Natural killer cell (primary cell): ENCODE data around the gene RAPGEF2. TPM values are rescaled to one million over a fixed set of nuclear protein-coding genes. Genes with fewer than 3 reads are reported as not detected.

ENCODE experiments used
- ATAC-seq, 3 donors: fragments of 150-1000 bp in 2 of 3; fragments of 200-7000 bp in 1 of 3; cut with Tn5 transposase; 1 replicate in 1 of 3; 2 replicates in 2 of 3; pipeline ENCODE4 v1.10.0; 2021; ENCODE audit warnings: mild to moderate bottlenecking in 2 of 3, moderate library complexity in 2 of 3
- DNase-seq, 2 donors: peaks; one replicate each; pipeline versions ENCODE4 v3.0.0 to v3.0.0-alpha.2; 2013 to 2021; ENCODE audit warnings: mixed read lengths in 1 of 2
- H3K27ac ChIP-seq: one replicate; pipeline ENCODE4 v1.5.1; 2013; ENCODE audit warnings: mild to moderate bottlenecking, low read length
- H3K27me3 ChIP-seq: one replicate; pipeline ENCODE4 v1.6.1; 2013; ENCODE audit warnings: low read length; ENCODE audit not compliant: control insufficient read depth, insufficient read depth
- H3K36me3 ChIP-seq: one replicate; pipeline ENCODE4 v1.6.1; 2013; ENCODE audit warnings: low read length; ENCODE audit not compliant: control insufficient read depth, insufficient read depth
- H3K4me1 ChIP-seq: one replicate; pipeline ENCODE4 v1.6.1; 2013; ENCODE audit warnings: low read length; ENCODE audit not compliant: control insufficient read depth, insufficient read depth
- H3K4me3 ChIP-seq: one replicate; pipeline ENCODE4 v1.5.1; 2013; ENCODE audit warnings: low read length
- H3K9me3 ChIP-seq: one replicate; pipeline ENCODE4 v1.6.1; 2013; ENCODE audit warnings: low read length; ENCODE audit not compliant: control insufficient read depth, insufficient read depth
- H3K27ac Mint-ChIP-seq, 2 donors: one replicate each; pipeline ENCODE4 v1.8.0; 2022; ENCODE audit warnings: mild to moderate bottlenecking in 2 of 2, mixed read lengths in 2 of 2, moderate library complexity in 1 of 2
- H3K27me3 Mint-ChIP-seq, 2 donors: one replicate each; pipeline ENCODE4 v1.8.0; 2022; ENCODE audit warnings: low read depth in 2 of 2, mixed read lengths in 2 of 2
- H3K36me3 Mint-ChIP-seq: one replicate; pipeline ENCODE4 v1.8.0; 2022; ENCODE audit warnings: mixed read lengths
- H3K4me1 Mint-ChIP-seq, 2 donors: one replicate each; pipeline ENCODE4 v1.8.0; 2022; ENCODE audit warnings: mixed read lengths in 2 of 2
- H3K4me3 Mint-ChIP-seq: one replicate; pipeline ENCODE4 v1.8.0; 2022; ENCODE audit warnings: mild to moderate bottlenecking, moderate library complexity, mixed read lengths
- H3K9me3 Mint-ChIP-seq, 2 donors: one replicate each; pipeline ENCODE4 v1.8.0; 2022; ENCODE audit warnings: mixed read lengths in 2 of 2
- CTCF ChIP-seq: fragments of 200-600 bp; IDR thresholded peaks from one replicate; pipeline ENCODE4 v1.8.0; 2022; ENCODE audit warnings: antibody characterized with exemption
- WGBS: methylation state at CpG from one replicate; pipeline ENCODE4 v1.1.7; 2013; ENCODE audit warnings: missing lambda C conversion rate; ENCODE audit not compliant: insufficient coverage; 5-methylcytosine and 5-hydroxymethylcytosine counted together
- intact Hi-C: fragments of 100-400 bp; cut with micrococcal nuclease; formaldehyde crosslinking; loops from one replicate; pipeline ENCODE4 v1.14.2; 2022
- total RNA-seq, 4 donors: library from RNA; stranded (reverse); fragments of 120-200 nt in 1 of 4; gene quantifications; one replicate each; pipeline versions ENCODE4 v1.2.3 to v1.2.4, GENCODE V29; 2013 to 2022

The RAPGEF2 gene
- total RNA-seq, 3 donors from 2014 or later (not counting 1 experiment from before 2014, with no cell fraction given) = 21.9 to 55.6 (median 27.6) TPM

GRCh38 chr4:159162576-159162975 is 59.7 kb downstream of the RAPGEF2 start:
- no peak for TF ChIP-seq CTCF
- ATAC-seq = no peak

GRCh38 chr4:159163521-159163920 is 60.6 kb downstream of the RAPGEF2 start:
- Mint-ChIP-seq H3K9me3 (no peaks in the 10 kb centered on the region), H3K27me3 (peaks cover 0 to 2% of the 10 kb centered on the region in 2 donors), H3K36me3 (no peaks in the 10 kb centered on the region), H3K4me3 (no peak overlapping the region), H3K27ac (no peak overlapping the region), H3K4me1 (peaks cover 19% of the 10 kb centered on the region in 2 donors)
- TF ChIP-seq CTCF = no peak
- no peaks in the 10 kb centered on the region for H3K27me3 ChIP-seq
- no peak overlapping the region for H3K27ac ChIP-seq
- H3K4me3 ChIP-seq = no peak overlapping the region
- no peaks in the 10 kb centered on the region for H3K4me1 ChIP-seq
- ATAC-seq (no peak), DNase-seq (no peak)
- H3K36me3 ChIP-seq = no peaks in the 10 kb centered on the region
- intact Hi-C loops = no loop called here
- H3K9me3 ChIP-seq = no peaks in the 10 kb centered on the region

More at GRCh38 chr4:159162576-159162975, 59.7 kb downstream of the RAPGEF2 start:
- Mint-ChIP-seq H3K36me3 (no peaks in the 10 kb centered on the region), H3K4me3 (no peak overlapping the region), H3K27me3 (peaks cover 0 to 2% of the 10 kb centered on the region in 2 donors), H3K27ac (no peak overlapping the region), H3K9me3 (no peaks in the 10 kb centered on the region), H3K4me1 (peaks cover 19% of the 10 kb centered on the region in 2 donors)
- Histone ChIP-seq H3K4me1 (no peaks in the 10 kb centered on the region), H3K9me3 (no peaks in the 10 kb centered on the region), H3K27me3 (no peaks in the 10 kb centered on the region), H3K27ac (no peak overlapping the region), H3K36me3 (no peaks in the 10 kb centered on the region), H3K4me3 (no peak overlapping the region)
- no peak for DNase-seq
- WGBS = 86% methylated on average over 1 of the region's 1 CpG
- intact Hi-C loops = no loop called here

- Histone ChIP-seq H3K4me1 (no peaks in the 10 kb centered on the region), H3K27me3 (no peaks in the 10 kb centered on the region), H3K36me3 (no peaks in the 10 kb centered on the region), H3K27ac (no peak overlapping the region), H3K4me3 (no peak overlapping the region), H3K9me3 (no peaks in the 10 kb centered on the region)
- DNase-seq (no peak), ATAC-seq (no peak)
- Mint-ChIP-seq H3K9me3 (no peaks in the 10 kb centered on the region), H3K27ac (no peak overlapping the region), H3K27me3 (no peaks in the 10 kb centered on the region), H3K4me1 (peaks cover 9 to 10% of the 10 kb centered on the region in 2 donors), H3K4me3 (no peak overlapping the region), H3K36me3 (no peaks in the 10 kb centered on the region)
- intact Hi-C loops = loop anchor here (10.0 kb wide), 1 partner anchor 915 kb away; no protein-coding TSS in a partner anchor
- WGBS = 100% methylated on average over 1 of the region's 5 CpGs
- TF ChIP-seq CTCF = no peak
These were observed 66.8 kb downstream of the RAPGEF2 start for GRCh38 chr4:159169404-159170302.
